CD4-positive, alpha-beta T cell (primary cell): ENCODE measurements around the gene LCE1C. TPM values are rescaled to one million over a fixed set of nuclear protein-coding genes. Genes with fewer than 3 reads are reported as not detected.

ENCODE experiments used
- ATAC-seq: fragments of 200-7000 bp; cut with Tn5 transposase; one replicate; pipeline ENCODE4 v1.10.0; 2022; ENCODE audit warnings: mild to moderate bottlenecking; ENCODE audit not compliant: poor library complexity
- CTCF ChIA-PET: fragments of 350-600 bp; sonication (Branson Sonifier 250); formaldehyde crosslinking; loops from one replicate; lab custom pipeline; 2021; ENCODE audit warnings: antibody characterized with exemption, inconsistent platforms; lab: Charles Lee
- POLR2A ChIA-PET: fragments of 350-600 bp; sonication (Branson Sonifier 250); formaldehyde crosslinking; loops from one replicate; lab custom pipeline; 2021; ENCODE audit warnings: antibody characterized with exemption, inconsistent platforms; lab: Charles Lee
- DNase-seq, 14 experiments: peaks; one replicate each; pipeline ENCODE4 v3.0.0-alpha.2; 2013 to 2020; ENCODE audit warnings: mixed read lengths in 2 of 14
- H3K27ac ChIP-seq, 2 donors: one replicate each; pipeline versions ENCODE4 v1.5.1 to v1.7.0; 2013; ENCODE audit warnings: low read length in 2 of 2, low read depth in 1 of 2, mild to moderate bottlenecking in 1 of 2
- H3K27me3 ChIP-seq, 2 experiments: 1 replicate in 1 of 2; 2 replicates in 1 of 2; pipeline versions ENCODE4 v1.6.1 to v1.7.0; 2013; ENCODE audit warnings: low read length in 2 of 2, control low read depth in 1 of 2, mild to moderate bottlenecking in 1 of 2, moderate library complexity in 1 of 2; ENCODE audit not compliant: insufficient read depth in 2 of 2, control insufficient read depth in 1 of 2
- H3K36me3 ChIP-seq: one replicate; pipeline ENCODE4 v1.6.1; 2013; ENCODE audit warnings: low read length, control low read depth; ENCODE audit not compliant: insufficient read depth
- H3K4me1 ChIP-seq: one replicate; pipeline ENCODE4 v1.6.1; 2013; ENCODE audit warnings: low read length, control low read depth; ENCODE audit not compliant: insufficient read depth
- H3K4me3 ChIP-seq: one replicate; pipeline ENCODE4 v1.5.1; 2013; ENCODE audit warnings: mild to moderate bottlenecking, low read length, moderate library complexity
- H3K9me3 ChIP-seq, 2 experiments: 1 replicate in 1 of 2; 2 replicates in 1 of 2; pipeline versions ENCODE4 v1.6.1 to v1.7.0; 2013; ENCODE audit warnings: low read length in 2 of 2, mild to moderate bottlenecking in 2 of 2, control low read depth in 1 of 2, moderate library complexity in 1 of 2; ENCODE audit not compliant: control insufficient read depth in 1 of 2, insufficient read depth in 1 of 2
- H3K27ac Mint-ChIP-seq: one replicate; pipeline ENCODE4 v1.8.0; 2020; ENCODE audit warnings: mixed read lengths
- H3K27me3 Mint-ChIP-seq: one replicate; pipeline ENCODE4 v1.8.0; 2021; ENCODE audit warnings: mixed read lengths
- H3K36me3 Mint-ChIP-seq: one replicate; pipeline ENCODE4 v1.8.0; 2021; ENCODE audit warnings: low read depth, mixed read lengths
- H3K4me1 Mint-ChIP-seq: one replicate; pipeline ENCODE4 v1.8.0; 2021; ENCODE audit warnings: low read depth, mixed read lengths
- H3K4me3 Mint-ChIP-seq: one replicate; pipeline ENCODE4 v1.8.0; 2020; ENCODE audit warnings: mild to moderate bottlenecking, mixed read lengths
- H3K9me3 Mint-ChIP-seq: one replicate; pipeline ENCODE4 v1.8.0; 2020; ENCODE audit warnings: mixed read lengths
- CTCF ChIP-seq: fragments of 200-600 bp; IDR thresholded peaks from one replicate; pipeline ENCODE4 v1.8.0; 2022; ENCODE audit warnings: antibody characterized with exemption, mild to moderate bottlenecking
- intact Hi-C, 2 experiments: fragments of 100-400 bp; cut with DNase I in 1 of 2; cut with micrococcal nuclease in 1 of 2; formaldehyde crosslinking; loops; one replicate each; pipeline versions ENCODE4 v1.15.1 to v1.9.0; 2023 to 2025; cut with DNase I, micrococcal nuclease
- total RNA-seq, 174 experiments: library from RNA in 2 of 174; stranded (reverse) in 2 of 174; gene quantifications; one replicate each; pipeline ENCODE4 v1.2.3 and lab custom pipeline; 2021 to 2026

LCE1C gene
- total RNA-seq, 2 experiments from 2014 or later, result not detected

- Mint-ChIP-seq H3K9me3 (no peaks in the 10 kb centered on the region), H3K36me3 (no peaks in the 10 kb centered on the region), H3K4me3 (no peak overlapping the region), H3K27me3 (peaks cover 40% of the 10 kb centered on the region), H3K27ac (no peak overlapping the region), H3K4me1 (no peaks in the 10 kb centered on the region)
- no peaks in the 10 kb centered on the region for H3K36me3 ChIP-seq
- ATAC-seq (no peak), DNase-seq (no peak)
- H3K4me1 ChIP-seq, result no peaks in the 10 kb centered on the region
- H3K27me3 ChIP-seq, result peaks cover 7 to 14% of the 10 kb centered on the region in 2 experiments
- H3K27ac ChIP-seq, result no peak overlapping the region
- ChIA-PET POLR2A (no interaction called here), CTCF (no interaction called here)
- peaks cover 0 to 6% of the 10 kb centered on the region in 2 experiments for H3K9me3 ChIP-seq
- intact Hi-C loops, result no loop called here
- H3K4me3 ChIP-seq, result no peak overlapping the region
- TF ChIP-seq CTCF, result no peak
Observed at GRCh38 chr1:152760551-152761190, 45.8 kb downstream of the LCE1C start.

DNA sequence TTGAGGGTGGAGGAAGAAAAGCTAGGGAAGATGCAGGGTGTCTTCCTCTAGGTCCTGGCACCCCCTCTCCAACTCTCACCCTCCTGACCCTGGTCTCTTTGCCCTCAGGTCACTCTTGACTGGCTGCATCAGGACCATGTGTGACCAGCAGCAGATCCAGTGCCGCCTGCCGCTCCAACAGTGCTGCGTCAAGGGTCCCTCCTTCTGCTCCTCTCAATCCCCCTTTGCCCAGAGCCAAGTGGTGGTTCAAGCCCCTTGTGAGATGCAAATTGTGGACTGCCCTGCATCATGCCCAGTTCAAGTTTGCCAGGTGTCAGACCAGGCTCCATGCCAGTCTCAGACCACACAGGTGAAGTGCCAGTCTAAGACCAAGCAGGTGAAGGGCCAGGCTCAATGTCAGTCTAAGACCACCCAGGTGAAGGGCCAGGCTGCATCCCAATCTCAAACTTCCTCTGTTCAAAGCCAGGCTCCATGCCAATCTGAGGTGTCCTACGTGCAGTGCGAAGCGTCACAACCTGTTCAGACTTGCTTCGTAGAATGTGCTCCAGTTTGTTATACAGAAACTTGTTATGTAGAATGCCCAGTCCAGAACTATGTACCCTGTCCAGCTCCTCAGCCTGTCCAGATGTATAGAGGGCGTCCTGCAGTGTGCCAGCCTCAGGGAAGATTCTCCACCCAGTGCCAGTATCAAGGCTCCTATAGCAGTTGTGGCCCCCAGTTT, 46.8 kb downstream of the LCE1C start:
- no peaks in the 10 kb centered on the region for H3K9me3 Mint-ChIP-seq
- H3K36me3 Mint-ChIP-seq, result no peaks in the 10 kb centered on the region
- no peak overlapping the region for H3K27ac Mint-ChIP-seq
- H3K27me3 Mint-ChIP-seq, result peaks cover 38% of the 10 kb centered on the region
- ChIA-PET CTCF (no interaction called here), POLR2A (no interaction called here)
- no peak overlapping the region for H3K27ac ChIP-seq
- ATAC-seq (no peak), DNase-seq (no peak)
- peaks cover 7 to 10% of the 10 kb centered on the region in 2 experiments for H3K27me3 ChIP-seq
- H3K4me3 ChIP-seq, result no peak overlapping the region
- no peaks in the 10 kb centered on the region for H3K4me1 Mint-ChIP-seq
- H3K36me3 ChIP-seq, result no peaks in the 10 kb centered on the region
- TF ChIP-seq CTCF, result no peak
- intact Hi-C loops, result no loop called here
- H3K9me3 ChIP-seq, result peaks cover 0 to 6% of the 10 kb centered on the region in 2 experiments
- H3K4me1 ChIP-seq, result no peaks in the 10 kb centered on the region
- H3K4me3 Mint-ChIP-seq, result no peak overlapping the region

DNA sequence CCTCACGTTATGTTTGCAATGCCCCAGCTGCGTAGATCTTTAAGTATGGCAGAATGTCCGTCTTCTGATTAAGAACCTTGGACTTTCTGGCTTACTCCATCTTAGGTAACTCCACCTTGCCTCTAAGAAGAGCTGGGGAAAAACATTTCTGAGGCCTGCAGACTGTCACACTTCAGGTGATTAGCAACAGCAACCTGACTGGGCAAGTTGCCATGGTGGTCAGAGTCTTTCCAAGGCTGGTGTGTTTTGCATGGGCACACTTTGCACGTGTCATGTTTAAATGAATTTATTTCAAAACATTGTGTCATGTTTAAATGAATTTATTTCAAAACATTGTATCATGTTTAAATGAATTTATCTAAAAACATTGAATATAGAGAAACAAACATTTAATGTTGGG, 47.8 kb downstream of the LCE1C start:
- CTCF ChIA-PET, result no interaction called here
- Mint-ChIP-seq H3K9me3 (no peaks in the 10 kb centered on the region), H3K4me3 (no peak overlapping the region), H3K4me1 (no peaks in the 10 kb centered on the region), H3K27me3 (peaks cover 48% of the 10 kb centered on the region), H3K27ac (no peak overlapping the region), H3K36me3 (no peaks in the 10 kb centered on the region)
- POLR2A ChIA-PET, result no interaction called here
- peaks cover 7% of the 10 kb centered on the region in 2 experiments for H3K27me3 ChIP-seq
- TF ChIP-seq CTCF, result no peak
- no peak overlapping the region for H3K27ac ChIP-seq
- no peak overlapping the region for H3K4me3 ChIP-seq
- no peaks in the 10 kb centered on the region for H3K36me3 ChIP-seq
- peaks cover 0 to 6% of the 10 kb centered on the region in 2 experiments for H3K9me3 ChIP-seq
- H3K4me1 ChIP-seq, result no peaks in the 10 kb centered on the region
- no peak for ATAC-seq
- intact Hi-C loops, result no loop called here
- DNase-seq, result no peak
